CD14-positive monocyte (primary cell): ENCODE results near the gene KRT13. TPM values are rescaled to one million over a fixed set of nuclear protein-coding genes. Genes with fewer than 3 reads are reported as not detected.

ENCODE experiments used
- DNase-seq, 3 donors: peaks; one replicate each; pipeline ENCODE4 v3.0.0-alpha.2; 2011 to 2022
- H2AFZ ChIP-seq: 2 replicates; pipeline ENCODE4 v1.6.0; 2012; ENCODE audit warnings: mild to moderate bottlenecking, low read depth, low read length, inconsistent platforms; ENCODE audit not compliant: insufficient read depth, poor library complexity, severe bottlenecking
- H3K27ac ChIP-seq, 2 donors: 1 replicate in 1 of 2; 2 replicates in 1 of 2; pipeline ENCODE4 v1.5.1; 2012 to 2013; ENCODE audit warnings: low read length in 2 of 2, control low read depth in 1 of 2, inconsistent platforms in 1 of 2, low read depth in 1 of 2, mild to moderate bottlenecking in 1 of 2
- H3K27me3 ChIP-seq, 2 donors: one replicate each; pipeline versions ENCODE4 v1.6.0 to v1.6.1; 2011 to 2013; ENCODE audit warnings: low read length in 2 of 2; ENCODE audit not compliant: control insufficient read depth in 2 of 2, insufficient read depth in 2 of 2
- H3K36me3 ChIP-seq, 2 donors: replicated peaks in 1 of 2; 1 replicate in 1 of 2; 2 replicates in 1 of 2; pipeline versions ENCODE4 v1.5.1 to v1.6.1; 2012 to 2013; ENCODE audit warnings: low read length in 2 of 2, control low read depth in 1 of 2, inconsistent platforms in 1 of 2, mild to moderate bottlenecking in 1 of 2; ENCODE audit not compliant: insufficient read depth in 2 of 2, control insufficient read depth in 1 of 2
- H3K4me1 ChIP-seq, 2 donors: 1 replicate in 1 of 2; 2 replicates in 1 of 2; pipeline versions ENCODE4 v1.5.1 to v1.6.1; 2012 to 2013; ENCODE audit warnings: low read length in 2 of 2, control low read depth in 1 of 2, inconsistent platforms in 1 of 2, mild to moderate bottlenecking in 1 of 2, moderate library complexity in 1 of 2; ENCODE audit not compliant: insufficient read depth in 2 of 2, control insufficient read depth in 1 of 2
- H3K4me2 ChIP-seq: replicated peaks from 2 replicates; pipeline ENCODE3; 2012; ENCODE audit warnings: low read length, moderate library complexity, mild to moderate bottlenecking; ENCODE audit not compliant: poor library complexity, severe bottlenecking; ENCODE audit errors: extremely low read depth
- H3K4me3 ChIP-seq, 3 experiments: fragments of 200-600 bp in 1 of 3; sonication (generic) in 1 of 3; replicated peaks in 1 of 3; 1 replicate in 2 of 3; 2 replicates in 1 of 3; pipeline ENCODE4 v1.5.1; 2011 to 2013; ENCODE audit warnings: low read length in 3 of 3, mild to moderate bottlenecking in 3 of 3, control low read depth in 2 of 3, low read depth in 2 of 3, inconsistent platforms in 1 of 3, moderate library complexity in 1 of 3
- H3K79me2 ChIP-seq: 2 replicates; pipeline ENCODE4 v1.6.0; 2012; ENCODE audit warnings: mild to moderate bottlenecking, control low read depth, inconsistent platforms, low read length, moderate library complexity; ENCODE audit not compliant: insufficient read depth
- H3K9ac ChIP-seq: 2 replicates; pipeline ENCODE4 v1.6.0; 2017; ENCODE audit warnings: low read length, mild to moderate bottlenecking; ENCODE audit not compliant: insufficient read depth, poor library complexity, severe bottlenecking
- H3K9me3 ChIP-seq, 2 donors: replicated peaks in 1 of 2; 1 replicate in 1 of 2; 2 replicates in 1 of 2; pipeline versions ENCODE4 v1.5.1 to v1.6.1; 2012 to 2013; ENCODE audit warnings: low read length in 2 of 2, control low read depth in 1 of 2; ENCODE audit not compliant: control insufficient read depth in 1 of 2, insufficient read depth in 1 of 2
- H4K20me1 ChIP-seq: 2 replicates; pipeline ENCODE4 v1.6.0; 2012; ENCODE audit warnings: mild to moderate bottlenecking, low read length, control low read depth, moderate library complexity; ENCODE audit not compliant: insufficient read depth
- H3K27ac Mint-ChIP-seq, 7 donors: one replicate each; pipeline ENCODE4 v1.8.0; 2020; ENCODE audit warnings: mild to moderate bottlenecking in 7 of 7, mixed read lengths in 7 of 7, moderate library complexity in 6 of 7, inconsistent platforms in 2 of 7
- H3K27me3 Mint-ChIP-seq, 3 donors: one replicate each; pipeline ENCODE4 v1.8.0; 2021 to 2022; ENCODE audit warnings: low read depth in 3 of 3, mild to moderate bottlenecking in 3 of 3, mixed read lengths in 3 of 3, moderate library complexity in 3 of 3, inconsistent platforms in 1 of 3
- H3K36me3 Mint-ChIP-seq, 2 donors: one replicate each; pipeline ENCODE4 v1.8.0; 2020; ENCODE audit warnings: mixed read lengths in 2 of 2, inconsistent platforms in 1 of 2, mild to moderate bottlenecking in 1 of 2
- H3K4me1 Mint-ChIP-seq: one replicate; pipeline ENCODE4 v1.8.0; 2020; ENCODE audit warnings: mild to moderate bottlenecking, mixed read lengths
- H3K4me3 Mint-ChIP-seq, 2 donors: one replicate each; pipeline ENCODE4 v1.8.0; 2020; ENCODE audit warnings: mild to moderate bottlenecking in 2 of 2, mixed read lengths in 2 of 2, moderate library complexity in 1 of 2
- H3K9me3 Mint-ChIP-seq, 7 donors: one replicate each; pipeline ENCODE4 v1.8.0; 2020 to 2022; ENCODE audit warnings: mixed read lengths in 7 of 7, mild to moderate bottlenecking in 6 of 7, moderate library complexity in 6 of 7, inconsistent platforms in 2 of 7
- WGBS: methylation state at CpG from one replicate; pipeline ENCODE4 v1.1.5; 2013; ENCODE audit warnings: missing lambda C conversion rate; ENCODE audit not compliant: insufficient coverage; 5-methylcytosine and 5-hydroxymethylcytosine counted together
- intact Hi-C, 2 donors: fragments of 100-400 bp; cut with micrococcal nuclease; formaldehyde crosslinking; loops; one replicate each; pipeline versions ENCODE4 v1.15.0 to v1.15.1; 2023
- polyA plus RNA-seq, 3 donors: library from polyadenylated mRNA; depleted of rRNA in 1 of 3; unstranded in 2 of 3; stranded (reverse) in 1 of 3; fragments of 300-500 nt in 2 of 3; fragments of >200 nt in 1 of 3; fragmentation: Illumina TruSeq in 2 of 3; gene quantifications; 1 replicate in 2 of 3; 2 replicates in 1 of 3; pipeline ENCODE4 v1.2.3, GENCODE V29; 2012 to 2021
- TF ChIP-seq, protein P1 (sequence below): fragments of 200-600 bp; IDR thresholded peaks from one replicate; pipeline ENCODE4 v1.8.0; 2022; ENCODE audit warnings: antibody characterized with exemption, mild to moderate bottlenecking

The KRT13 gene
- polyA plus RNA-seq, 3 donors: not detected

GRCh38 chr17:41463746-41464145 is 41.7 kb downstream of the KRT13 start:
- intact Hi-C loops: no loop called here
- Mint-ChIP-seq H3K9me3 (peaks cover 0 to 5% (median 0%) of the 10 kb centered on the region in 7 donors), H3K36me3 (no peaks in the 10 kb centered on the region), H3K4me1 (no peaks in the 10 kb centered on the region), H3K27me3 (peaks cover 6 to 13% (median 10%) of the 10 kb centered on the region in 3 donors), H3K4me3 (no peak overlapping the region), H3K27ac (no peak overlapping the region)
- Histone ChIP-seq H3K4me3 (no peak overlapping the region), H4K20me1 (no peaks in the 10 kb centered on the region), H3K4me1 (no peaks in the 10 kb centered on the region), H3K4me2 (no peak overlapping the region), H3K9ac (no peak overlapping the region), H3K36me3 (no peaks in the 10 kb centered on the region), H3K9me3 (no peaks in the 10 kb centered on the region), H3K27me3 (peaks cover 0 to 2% of the 10 kb centered on the region in 2 donors), H3K79me2 (no peaks in the 10 kb centered on the region), H3K27ac (no peak overlapping the region), H2AFZ (no peak overlapping the region)
- DNase-seq: no peak
- WGBS: 100% methylated on average over 6 of the region's 8 CpGs
- TF ChIP-seq, protein P1, sequence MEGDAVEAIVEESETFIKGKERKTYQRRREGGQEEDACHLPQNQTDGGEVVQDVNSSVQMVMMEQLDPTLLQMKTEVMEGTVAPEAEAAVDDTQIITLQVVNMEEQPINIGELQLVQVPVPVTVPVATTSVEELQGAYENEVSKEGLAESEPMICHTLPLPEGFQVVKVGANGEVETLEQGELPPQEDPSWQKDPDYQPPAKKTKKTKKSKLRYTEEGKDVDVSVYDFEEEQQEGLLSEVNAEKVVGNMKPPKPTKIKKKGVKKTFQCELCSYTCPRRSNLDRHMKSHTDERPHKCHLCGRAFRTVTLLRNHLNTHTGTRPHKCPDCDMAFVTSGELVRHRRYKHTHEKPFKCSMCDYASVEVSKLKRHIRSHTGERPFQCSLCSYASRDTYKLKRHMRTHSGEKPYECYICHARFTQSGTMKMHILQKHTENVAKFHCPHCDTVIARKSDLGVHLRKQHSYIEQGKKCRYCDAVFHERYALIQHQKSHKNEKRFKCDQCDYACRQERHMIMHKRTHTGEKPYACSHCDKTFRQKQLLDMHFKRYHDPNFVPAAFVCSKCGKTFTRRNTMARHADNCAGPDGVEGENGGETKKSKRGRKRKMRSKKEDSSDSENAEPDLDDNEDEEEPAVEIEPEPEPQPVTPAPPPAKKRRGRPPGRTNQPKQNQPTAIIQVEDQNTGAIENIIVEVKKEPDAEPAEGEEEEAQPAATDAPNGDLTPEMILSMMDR: no peak

- H3K4me3 ChIP-seq: no peak overlapping the region
- no peaks in the 10 kb centered on the region for H3K36me3 ChIP-seq
These were observed 42.7 kb downstream of the KRT13 start for GRCh38 chr17:41462705-41463104.

More at GRCh38 chr17:41462705-41463104, 42.7 kb downstream of the KRT13 start:
- Histone ChIP-seq H3K4me1 (no peaks in the 10 kb centered on the region), H3K4me2 (no peak overlapping the region), H3K27me3 (no peaks in the 10 kb centered on the region), H3K79me2 (no peaks in the 10 kb centered on the region), H3K9me3 (no peaks in the 10 kb centered on the region), H3K27ac (no peak overlapping the region), H2AFZ (no peak overlapping the region), H4K20me1 (no peaks in the 10 kb centered on the region), H3K9ac (no peak overlapping the region)
- intact Hi-C loops: no loop called here
- H3K27ac Mint-ChIP-seq: peak overlapping the region in 2 of 7 donors; percentile 27 to 79
- peaks cover 3 to 11% (median 3%) of the 10 kb centered on the region in 3 donors for H3K27me3 Mint-ChIP-seq
- peaks cover 0 to 1% (median 0%) of the 10 kb centered on the region in 7 donors for H3K9me3 Mint-ChIP-seq
- H3K4me3 Mint-ChIP-seq: no peak overlapping the region
- no peak for DNase-seq
- TF ChIP-seq, protein P1: no peak
- no peaks in the 10 kb centered on the region for H3K4me1 Mint-ChIP-seq
- no peaks in the 10 kb centered on the region for H3K36me3 Mint-ChIP-seq
- 84% methylated on average over 15 of the region's 15 CpGs for WGBS
